ENCODE data around the gene FADS6. TPM values are rescaled to one million over a fixed set of nuclear protein-coding genes. Genes with fewer than 3 reads are reported as not detected.

Gene FADS6
- total RNA-seq, 4 donors from 2014 or later: 0.19 to 6.0 (median 1.9) TPM

- peaks cover 0 to 77% (median 4%) of the 10 kb centered on the region in 4 donors for H3K27me3 ChIP-seq
- no peaks in the 10 kb centered on the region for H3K36me3 ChIP-seq
- no peak for DNase-seq
- intact Hi-C loops (cut with DNase I): no loop called here
- WGBS, 2 donors: 94 to 97% methylated on average over 18 to 23 of the region's 24 CpGs
- peaks cover 3 to 48% (median 4%) of the 10 kb centered on the region in 3 donors for H3K4me1 ChIP-seq
- no peaks in the 10 kb centered on the region for H3K9me3 ChIP-seq
- H3K4me3 ChIP-seq: no peak overlapping the region
- H3K27ac ChIP-seq: no peak overlapping the region
- no peak for TF ChIP-seq POLR2A (IDR thresholded peaks at IDR 0.05)
- TF ChIP-seq CTCF (IDR thresholded peaks at IDR 0.05): no peak
Measured at GRCh38 chr17:74930535-74931036, 37.2 kb upstream of the FADS6 start.

GRCh38 chr17:74928786-74929185 is 35.4 kb upstream of the FADS6 start:
- TF ChIP-seq CTCF (IDR thresholded peaks at IDR 0.05) (no peak), POLR2A (IDR thresholded peaks at IDR 0.05) (no peak)
- Histone ChIP-seq H3K4me3 (no peak overlapping the region), H3K27ac (peak overlapping the region in 3 of 4 donors; percentile 39 to 53 (median 51)), H3K36me3 (no peaks in the 10 kb centered on the region), H3K4me1 (peaks cover 8 to 53% (median 10%) of the 10 kb centered on the region in 3 donors), H3K27me3 (peaks cover 0 to 80% (median 11%) of the 10 kb centered on the region in 4 donors), H3K9me3 (no peaks in the 10 kb centered on the region)
- DNase-seq: no peak
- WGBS, 2 donors: 53% methylated on average over 6 of the region's 6 CpGs; no CpG with 5 or more reads in 1 of the 2 donors
- intact Hi-C loops (cut with DNase I): no loop called here

GRCh38 chr17:74925242-74925641 is 31.8 kb upstream of the FADS6 start:
- Histone ChIP-seq H3K9me3 (no peaks in the 10 kb centered on the region), H3K4me1 (peaks cover 32 to 79% (median 38%) of the 10 kb centered on the region in 3 donors), H3K36me3 (no peaks in the 10 kb centered on the region), H3K4me3 (no peak overlapping the region), H3K27me3 (peaks cover 0 to 85% (median 19%) of the 10 kb centered on the region in 4 donors), H3K27ac (no peak overlapping the region)
- no peak for DNase-seq
- TF ChIP-seq CTCF (IDR thresholded peaks at IDR 0.05) (no peak), POLR2A (IDR thresholded peaks at IDR 0.05) (no peak)
- intact Hi-C loops (cut with DNase I): no loop called here
- WGBS, 2 donors: 77 to 81% methylated on average over 3 of the region's 3 CpGs

GRCh38 chr17:74924250-74924948 is 31.0 kb upstream of the FADS6 start, which contains the start of gene OTOP2:
OTOP2 (plus strand) TSS chr17:74924273; CDS start chr17:74924633, 360 bp downstream.
- peak within 1 kb of the TSS in 3 of 4 donors; percentile 8 to 40 (median 39) for H3K27ac ChIP-seq
- no peak for DNase-seq
- peaks cover 0 to 90% (median 19%) of the 10 kb centered on the region in 4 donors for H3K27me3 ChIP-seq
- WGBS, 2 donors: 0 to 4% methylated on average over 10 to 14 of the region's 54 CpGs
- H3K4me3 ChIP-seq: peak within 1 kb of the TSS; percentile 43 to 68 (median 49)
- TF ChIP-seq POLR2A (IDR thresholded peaks at IDR 0.05): no peak
- H3K9me3 ChIP-seq: no peaks in the 10 kb centered on the region
- H3K4me1 ChIP-seq: peaks cover 32 to 75% (median 38%) of the 10 kb centered on the region in 3 donors
- intact Hi-C loops (cut with DNase I): loop anchor here (5.0 kb wide), 1 partner anchor 33 kb away; no protein-coding TSS in a partner anchor
- no peaks in the 10 kb centered on the region for H3K36me3 ChIP-seq

- no peak for TF ChIP-seq POLR2A (IDR thresholded peaks at IDR 0.05)
- peak; percentile 63 to 92 (median 80) for TF ChIP-seq CTCF (IDR thresholded peaks at IDR 0.05)
- peaks cover 0 to 94% (median 19%) of the 10 kb centered on the region in 4 donors for H3K27me3 ChIP-seq
- intact Hi-C loops (cut with DNase I): loop anchor here (5.0 kb wide), 1 partner anchor 34 kb away; no protein-coding TSS in a partner anchor
- H3K9me3 ChIP-seq: no peaks in the 10 kb centered on the region
- DNase-seq: no peak
- H3K4me3 ChIP-seq: peak overlapping the region; percentile 43 to 68 (median 49)
- H3K27ac ChIP-seq: peak overlapping the region in 3 of 4 donors; percentile 8 to 40 (median 39)
- H3K4me1 ChIP-seq: peaks cover 32 to 68% (median 38%) of the 10 kb centered on the region in 3 donors
- H3K36me3 ChIP-seq: no peaks in the 10 kb centered on the region
- 6 to 30% methylated on average over 2 to 11 of the region's 59 CpGs for WGBS, 2 donors
Measured at GRCh38 chr17:74923538-74924249, 30.3 kb upstream of the FADS6 start.
